Glomerular endothelial cell (primary cell): ENCODE measurements around the gene RSBN1L. TPM values are rescaled to one million over a fixed set of nuclear protein-coding genes. Genes with fewer than 3 reads are reported as not detected.
"Not testable (repeated sequence)": the region's sequence is repeated elsewhere in the genome, so short reads cannot be mapped to it uniquely, and the experiment has no call there.

Experiments
- DNase-seq: peaks from one replicate; pipeline ENCODE4 v3.0.0-alpha.2; 2011; ENCODE audit warnings: low read depth, low spot score; ENCODE audit errors: extremely low read depth
- total RNA-seq: library from RNA; depleted of rRNA; stranded (reverse); fragments of >200 nt; gene quantifications from 2 replicates; pipeline ENCODE4 v1.2.3, GENCODE V29; 2015

RSBN1L gene
- total RNA-seq, 1 donor from 2014 or later, result 13.0 TPM

DNA sequence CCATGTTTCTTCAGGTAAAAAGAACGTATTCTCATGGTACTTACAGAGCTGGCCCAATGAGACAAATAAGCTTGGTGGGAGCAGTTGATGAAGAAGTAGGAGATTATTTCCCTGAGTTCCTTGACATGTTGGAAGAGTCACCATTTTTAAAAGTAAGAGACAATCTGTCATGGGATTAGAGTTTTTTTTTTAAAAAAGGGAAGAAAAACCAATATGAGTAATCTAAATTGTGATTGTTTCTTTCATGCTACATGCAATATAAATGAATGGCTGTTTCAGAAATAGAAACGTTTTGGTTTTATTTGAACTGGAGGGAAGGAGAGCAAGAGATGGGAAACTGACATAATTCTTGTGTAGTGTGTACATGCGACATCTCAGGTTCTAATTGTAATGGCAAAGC is 69.2 kb downstream of the RSBN1L start:
- DNase-seq, result no peak

DNA sequence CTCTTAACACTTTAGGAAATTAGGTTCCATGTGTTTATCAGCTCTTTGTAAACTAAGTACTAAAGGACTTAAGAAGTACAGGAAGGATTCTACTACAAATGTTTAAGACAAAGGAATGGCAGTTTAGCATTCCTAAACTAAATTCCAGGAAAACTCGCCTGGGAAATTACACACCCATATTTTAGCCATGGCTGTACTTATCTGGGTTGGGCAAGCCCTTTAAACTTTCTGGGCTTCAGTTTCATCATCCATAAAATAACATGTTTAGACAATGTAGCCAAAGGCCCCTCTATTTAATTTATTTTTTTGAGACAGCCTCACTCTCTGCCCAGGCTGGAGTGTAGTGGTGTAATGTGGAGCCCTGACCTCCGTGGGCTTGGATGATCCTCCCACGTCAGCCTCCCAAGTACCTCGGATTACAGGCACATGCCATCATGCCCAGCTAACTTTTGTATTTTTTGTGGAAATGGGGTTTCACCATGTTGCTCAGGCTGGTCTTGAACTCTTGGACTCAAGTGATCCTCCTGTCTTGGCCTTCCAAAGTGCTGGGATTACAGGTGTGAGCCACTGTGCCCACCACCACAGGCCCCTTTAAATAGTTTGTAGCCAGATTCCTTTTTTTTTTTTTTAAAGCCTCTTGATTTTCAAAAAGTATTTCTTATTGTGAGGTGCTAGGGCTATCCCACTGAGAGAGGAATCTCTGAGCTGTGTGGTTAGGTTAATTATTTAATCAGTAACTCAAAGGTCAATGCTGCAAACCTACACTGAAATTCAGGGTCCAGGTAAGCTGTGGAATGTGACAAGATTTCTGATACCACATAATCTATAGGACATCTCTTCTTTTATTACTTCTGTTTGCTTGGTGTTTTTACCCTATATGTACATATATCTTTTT is 69.9 kb downstream of the RSBN1L start:
- DNase-seq, result no peak

DNA sequence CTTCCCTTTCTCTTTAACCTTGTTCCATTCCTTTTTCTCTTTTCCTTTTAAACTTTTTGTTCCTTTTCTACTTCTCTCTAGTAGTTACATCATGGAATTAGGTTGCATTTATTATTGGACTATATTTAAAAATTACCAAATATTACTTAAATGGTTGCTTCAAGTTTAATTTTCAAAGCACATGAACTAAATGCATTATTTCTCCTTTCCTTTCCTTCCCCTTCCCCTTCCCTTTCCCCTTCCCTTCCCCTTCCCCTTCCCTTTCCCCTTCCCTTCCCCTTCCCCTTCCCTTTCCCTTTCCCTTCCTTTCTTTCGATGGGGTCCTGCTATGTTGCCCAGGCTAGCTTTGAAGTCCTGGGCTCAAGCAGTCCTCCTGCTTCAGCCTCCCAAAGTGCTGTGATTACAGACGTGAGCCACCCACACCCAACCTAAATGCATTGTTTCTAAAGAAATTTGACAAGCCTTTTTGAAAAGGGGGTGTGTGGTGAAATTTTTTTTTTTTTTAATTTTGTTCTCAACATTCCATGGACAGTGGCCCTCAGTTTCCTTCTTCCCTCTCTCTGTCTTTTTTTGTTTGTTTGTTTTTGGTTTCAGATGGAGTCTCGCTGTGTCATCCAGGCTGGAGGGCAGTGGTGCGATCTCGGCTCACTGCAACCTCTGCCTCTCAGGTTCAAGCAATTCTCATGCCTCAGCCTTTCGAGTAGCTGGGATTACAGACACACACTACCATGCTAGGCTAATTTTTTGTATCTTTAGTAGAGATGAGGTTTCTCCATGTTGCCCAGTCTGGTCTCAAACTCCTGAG is 70.7 kb downstream of the RSBN1L start:
- no peak for DNase-seq

DNA sequence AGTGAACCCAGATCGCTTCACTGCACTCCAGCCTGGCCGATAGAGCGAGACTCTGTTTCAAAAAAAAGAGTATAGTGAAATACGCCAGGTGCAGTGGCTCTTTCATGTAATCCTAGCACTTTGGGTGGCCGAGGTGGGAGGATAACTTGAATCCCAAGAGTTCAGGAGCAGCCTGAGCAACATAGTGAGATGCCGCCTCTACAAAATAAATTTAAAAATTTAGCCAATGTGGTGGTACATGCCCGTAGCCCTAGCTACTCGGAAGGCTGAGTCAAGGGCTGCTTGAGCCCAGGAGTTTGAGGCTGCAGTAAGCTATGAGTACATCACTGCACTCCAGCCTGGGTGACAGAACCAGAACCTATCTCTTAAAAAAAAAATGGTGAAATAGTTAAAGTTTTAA is 74.1 kb downstream of the RSBN1L start:
- DNase-seq, result no peak

DNA sequence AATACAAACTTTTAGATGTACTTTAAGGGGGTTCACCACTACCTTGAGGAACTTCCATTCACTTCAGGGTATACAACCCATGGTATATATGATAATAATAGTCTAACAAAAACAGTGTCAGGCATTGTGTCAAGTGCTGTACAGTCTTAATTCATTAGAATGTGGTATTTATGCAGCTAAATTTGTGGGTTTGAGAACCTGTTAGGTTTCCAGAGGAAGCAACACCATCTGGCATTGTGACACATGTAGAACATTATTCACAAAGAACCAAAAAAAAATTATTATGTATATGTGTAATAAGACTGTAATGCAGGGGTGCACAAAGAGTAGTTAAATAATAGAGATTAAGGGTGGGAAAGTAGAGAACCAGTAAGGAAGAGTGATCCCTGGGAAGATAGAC is 75.6 kb downstream of the RSBN1L start:
- DNase-seq, result no peak

DNA sequence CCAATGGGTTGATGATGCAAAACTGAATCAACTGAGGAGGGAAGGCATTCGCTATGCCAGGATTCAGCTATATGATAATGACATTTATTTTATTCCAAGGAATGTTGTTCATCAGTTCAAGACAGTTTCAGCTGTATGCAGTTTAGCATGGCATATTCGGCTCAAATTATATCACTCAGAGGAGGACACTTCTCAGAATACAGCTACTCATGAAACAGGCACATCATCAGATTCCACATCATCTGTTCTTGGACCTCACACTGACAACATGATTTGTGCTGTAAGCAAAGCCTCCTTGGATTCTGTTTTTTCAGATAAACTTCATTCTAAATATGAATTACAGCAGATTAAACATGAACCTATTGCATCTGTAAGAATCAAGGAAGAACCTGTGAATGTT is 82.3 kb downstream of the RSBN1L start:
- no peak for DNase-seq

DNA sequence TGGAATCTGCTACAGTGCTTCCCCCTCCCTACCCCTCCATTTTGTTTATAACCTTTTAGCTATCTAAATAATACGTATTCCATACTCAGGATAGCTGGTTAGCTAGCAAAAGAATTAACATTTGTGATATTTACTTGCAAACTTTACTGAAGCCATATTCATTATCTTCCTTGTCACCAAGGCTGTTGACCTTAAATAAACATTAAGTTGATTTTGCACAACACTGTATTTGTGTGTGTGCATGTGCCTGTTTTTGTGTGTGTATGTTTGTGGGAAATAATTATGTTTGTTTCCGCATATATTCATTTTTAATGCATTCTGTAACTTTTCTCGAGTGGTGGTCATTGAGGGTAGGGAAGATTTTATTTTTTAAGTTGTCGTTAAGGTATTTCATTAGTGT is 86.1 kb downstream of the RSBN1L start:
- no peak for DNase-seq

DNA sequence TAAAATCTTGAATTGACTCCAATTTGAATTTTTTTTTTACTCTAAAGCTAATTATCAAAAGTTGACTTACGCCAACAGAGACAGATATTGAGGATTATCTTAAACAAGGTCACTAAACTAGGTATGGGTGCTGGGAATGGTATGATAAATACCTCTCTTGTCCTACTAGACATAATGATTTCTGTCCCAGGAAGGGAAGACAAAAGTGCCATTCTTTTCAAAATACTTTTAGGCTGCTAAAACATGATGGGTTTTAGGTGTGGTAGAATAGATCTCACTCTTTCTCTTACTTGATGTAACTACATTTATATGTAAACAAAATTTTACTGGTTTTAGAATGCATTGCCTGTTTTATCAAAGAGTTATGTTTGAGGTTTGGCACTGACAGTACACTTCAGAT is 86.9 kb downstream of the RSBN1L start:
- DNase-seq, result no peak

DNA sequence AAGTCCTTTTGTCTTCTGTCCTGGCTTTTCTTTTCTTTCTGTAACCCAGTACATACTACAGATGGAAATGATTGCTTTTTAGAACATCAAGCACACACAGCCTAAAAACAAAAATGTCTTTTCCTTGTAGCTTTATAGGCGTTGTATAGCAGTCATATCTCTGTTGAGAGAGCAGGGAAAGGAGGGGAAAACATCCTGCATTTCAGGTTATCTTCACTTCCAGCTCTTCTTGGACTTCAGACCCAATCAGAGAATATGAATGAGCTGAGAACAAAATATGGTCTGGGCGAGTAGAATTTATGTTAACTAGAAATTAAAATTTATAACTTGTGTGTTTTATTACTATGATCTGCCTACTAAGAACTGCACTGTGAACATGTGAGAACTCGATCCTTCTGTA is 87.3 kb downstream of the RSBN1L start:
- DNase-seq, result no peak

DNA sequence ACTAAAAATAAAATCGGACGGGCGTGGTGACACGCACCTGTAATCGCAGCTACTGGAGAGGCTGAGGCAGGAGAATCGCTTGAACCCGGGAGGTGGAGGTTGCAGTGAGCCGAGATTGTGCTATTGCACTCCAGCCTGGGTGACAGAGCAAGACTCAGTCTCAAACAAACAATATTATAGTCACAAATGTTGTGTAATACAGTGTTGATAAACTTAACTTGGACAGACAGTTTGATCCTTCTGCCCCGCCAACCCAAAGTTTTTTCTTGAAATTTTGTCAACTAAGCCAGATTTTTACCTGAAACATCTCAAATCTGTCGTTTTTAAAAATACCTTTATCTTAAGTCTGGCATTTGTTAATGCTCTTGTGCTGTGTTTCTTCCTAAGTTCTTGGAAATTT is 88.2 kb downstream of the RSBN1L start:
- DNase-seq, result not testable (repeated sequence)

DNA sequence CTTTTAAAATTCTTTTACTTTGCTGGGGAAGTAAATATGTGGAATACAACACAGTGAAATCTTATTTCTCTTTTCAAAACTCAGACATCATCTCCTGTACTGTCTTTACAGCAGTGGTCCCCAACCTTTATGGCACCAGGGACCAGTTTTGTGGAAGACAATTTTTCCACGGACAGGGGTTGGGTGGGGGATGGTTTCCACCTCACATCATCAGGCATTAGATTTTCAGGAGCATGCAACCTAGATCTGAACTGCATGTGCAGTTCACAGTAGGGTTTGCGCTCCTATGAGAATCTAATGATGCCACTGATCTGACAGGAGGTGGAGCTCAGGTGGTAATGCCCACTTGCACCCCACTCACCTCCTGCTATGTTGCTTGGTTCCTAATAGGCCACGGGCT is 89.8 kb downstream of the RSBN1L start:
- no peak for DNase-seq

DNA sequence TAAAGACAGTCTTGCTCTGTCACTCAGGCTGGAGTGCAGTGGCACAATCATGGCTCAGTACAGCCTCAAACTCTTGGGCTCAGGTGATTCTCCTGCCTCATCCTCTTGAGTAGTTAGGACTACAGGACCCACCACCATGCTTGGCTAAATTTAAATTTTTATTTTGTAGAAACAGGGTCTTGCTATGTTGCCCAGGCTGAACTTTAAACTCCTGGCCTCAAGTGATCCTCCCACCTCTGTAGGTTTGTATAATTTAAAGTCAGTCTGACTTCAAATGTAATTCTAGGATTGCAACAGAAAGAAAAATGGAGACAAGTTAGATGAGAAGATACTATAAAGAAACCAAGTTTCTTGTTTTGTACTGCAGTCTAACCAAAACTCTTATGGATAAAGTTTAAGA is 90.5 kb downstream of the RSBN1L start:
- DNase-seq, result no peak

DNA sequence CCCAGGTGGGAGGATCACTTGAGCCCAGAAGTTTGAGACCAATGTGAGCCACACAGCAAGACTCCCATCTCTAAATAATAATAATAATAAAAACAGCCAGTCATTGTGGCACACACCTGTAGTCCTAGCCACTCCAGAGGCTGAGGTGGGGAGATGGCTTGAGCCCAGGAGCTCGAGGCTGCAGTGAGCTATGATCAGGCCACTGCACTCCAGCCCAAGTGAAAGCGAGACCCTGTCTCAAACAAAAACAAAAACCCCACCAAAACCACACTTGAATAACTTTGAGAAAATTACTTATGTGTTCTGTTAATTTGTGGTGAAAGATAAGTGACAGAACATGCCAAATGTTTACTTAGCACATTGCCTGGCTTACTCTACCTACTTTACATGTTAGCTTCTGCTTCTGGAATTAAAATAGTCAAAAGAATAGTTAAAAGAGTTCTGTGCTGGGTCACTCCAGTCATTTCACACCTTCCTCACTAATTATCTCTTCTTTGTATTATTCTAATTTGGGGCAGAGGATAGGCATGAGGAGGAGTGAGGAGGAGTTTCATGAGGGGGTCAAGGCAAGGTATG is 92.2 kb downstream of the RSBN1L start:
- no peak for DNase-seq

DNA sequence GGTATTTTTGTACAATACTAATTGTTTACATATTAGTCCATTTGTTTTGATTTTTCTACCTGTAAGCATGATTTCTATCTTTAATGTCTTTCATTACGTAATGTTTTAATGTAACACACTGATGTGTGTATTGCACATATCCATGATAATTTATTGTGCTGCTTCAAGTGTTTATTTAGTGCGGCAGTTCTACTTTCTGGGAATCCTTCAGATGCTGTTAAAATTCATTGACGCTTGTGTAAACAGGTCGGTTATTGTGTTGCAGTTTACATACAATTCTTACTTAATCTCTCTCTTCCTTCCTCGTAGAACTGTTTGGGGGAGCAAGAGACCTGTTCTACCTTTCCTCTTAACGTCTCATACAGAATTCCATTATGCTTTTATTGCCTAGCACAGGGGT is 95.1 kb downstream of the RSBN1L start:
- DNase-seq, result no peak

DNA sequence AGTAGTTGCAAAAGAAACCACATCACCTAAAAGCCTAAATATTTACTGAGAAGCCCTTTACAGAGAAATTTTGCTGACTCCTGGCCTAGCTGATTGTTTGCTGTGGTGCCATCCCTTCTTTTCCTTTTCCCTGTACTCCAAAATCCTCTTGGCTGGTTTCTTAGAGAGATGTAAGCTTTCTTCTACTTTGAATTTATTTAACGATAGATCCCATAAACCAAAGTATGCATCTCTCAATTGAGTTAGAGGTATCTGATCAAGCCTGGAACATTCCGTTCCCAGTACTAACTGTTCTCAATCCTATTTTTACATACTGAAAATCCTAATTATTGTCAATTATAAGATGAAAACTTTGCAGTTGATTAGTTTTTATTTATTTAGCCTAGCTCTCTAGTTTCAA is 95.7 kb downstream of the RSBN1L start:
- DNase-seq, result no peak

DNA sequence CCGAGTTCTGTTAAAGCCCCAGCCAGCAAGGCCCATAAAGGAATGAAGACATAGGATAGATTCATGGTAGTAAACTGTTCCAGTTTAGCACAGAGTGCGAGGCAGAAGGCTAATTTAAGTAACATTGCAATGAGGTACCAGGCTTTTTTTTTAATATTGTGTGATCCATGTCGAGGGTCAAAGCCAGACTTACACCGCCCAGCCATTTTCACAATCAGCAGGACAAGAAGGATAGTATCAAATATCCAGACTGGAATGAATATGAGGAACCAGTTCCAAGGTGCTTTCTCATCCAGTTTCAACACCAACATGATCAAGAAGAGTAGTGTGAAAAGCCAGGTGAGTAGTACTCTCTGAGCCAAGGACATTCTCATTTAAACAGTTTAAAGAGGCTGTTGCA is 97.7 kb downstream of the RSBN1L start:
- DNase-seq, result no peak

DNA sequence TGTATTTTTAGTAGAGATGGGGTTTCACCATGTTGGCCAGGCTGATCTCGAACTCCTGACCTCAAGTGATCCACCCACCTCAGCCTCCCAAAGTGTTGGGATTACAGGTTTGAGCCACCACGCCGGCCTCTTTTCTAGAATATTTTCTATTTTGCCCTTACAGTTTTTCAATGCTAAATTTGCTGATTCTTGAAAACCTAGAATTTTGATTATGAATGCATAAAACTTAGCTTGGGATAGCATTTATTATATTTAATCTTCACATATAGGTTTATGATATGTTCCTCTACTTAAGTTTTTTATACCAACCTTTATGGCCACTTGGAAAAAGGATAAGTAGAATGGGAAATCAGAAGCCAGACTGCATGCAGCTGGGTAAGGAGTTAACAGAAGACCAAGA is 99.8 kb downstream of the RSBN1L start:
- no peak for DNase-seq

DNA sequence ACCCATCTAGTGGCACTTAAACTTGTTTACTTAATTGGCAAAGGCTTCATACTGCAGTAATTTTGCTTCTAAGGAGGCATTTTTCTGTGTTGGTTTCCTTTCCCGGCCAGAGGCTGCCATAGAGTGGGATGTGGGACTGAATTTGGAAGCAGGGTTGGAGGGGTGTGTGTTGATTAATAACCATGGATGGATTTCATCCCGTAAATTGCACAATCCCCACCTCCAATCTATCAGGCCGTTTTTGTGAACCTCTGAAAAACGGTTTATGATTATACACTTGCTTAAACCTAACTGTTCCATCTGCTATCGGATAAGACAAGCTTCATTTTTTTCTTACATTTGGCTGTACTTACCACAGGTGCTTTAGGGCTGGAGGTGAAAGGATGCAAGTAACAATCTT is 100.7 kb downstream of the RSBN1L start:
- no peak for DNase-seq

DNA sequence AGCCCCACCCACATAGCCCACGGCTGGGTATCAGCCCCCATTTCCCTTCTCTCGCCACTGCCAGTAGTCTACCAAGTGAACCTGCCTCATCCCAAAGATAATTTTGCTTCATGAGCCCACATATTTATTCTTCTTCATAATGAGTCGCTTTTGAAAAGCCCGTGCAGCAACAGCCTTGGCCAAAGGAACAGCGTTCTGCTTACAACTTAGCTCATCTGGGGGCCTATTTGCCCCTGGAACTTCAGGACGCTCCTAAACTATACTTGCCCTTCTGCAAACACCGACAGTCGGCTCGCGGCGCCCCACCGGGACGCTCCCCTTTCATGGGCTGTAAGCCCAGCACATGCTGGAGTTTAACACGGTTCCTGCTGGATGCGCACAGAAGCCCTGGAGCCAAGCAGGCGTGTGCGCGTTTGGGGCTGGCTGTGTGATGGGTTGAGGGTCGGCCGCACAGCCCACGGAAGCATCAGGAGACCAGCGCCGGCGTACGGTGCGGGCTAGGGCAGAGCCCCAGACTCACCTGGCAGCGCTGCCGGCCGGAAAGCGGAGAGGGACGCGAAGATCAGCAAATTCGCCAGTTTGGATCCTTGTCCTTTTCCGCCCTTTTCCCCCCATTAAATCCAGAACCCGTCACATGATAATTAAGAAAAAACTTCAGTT is 101.6 kb downstream of the RSBN1L start:
- DNase-seq, result no peak

DNA sequence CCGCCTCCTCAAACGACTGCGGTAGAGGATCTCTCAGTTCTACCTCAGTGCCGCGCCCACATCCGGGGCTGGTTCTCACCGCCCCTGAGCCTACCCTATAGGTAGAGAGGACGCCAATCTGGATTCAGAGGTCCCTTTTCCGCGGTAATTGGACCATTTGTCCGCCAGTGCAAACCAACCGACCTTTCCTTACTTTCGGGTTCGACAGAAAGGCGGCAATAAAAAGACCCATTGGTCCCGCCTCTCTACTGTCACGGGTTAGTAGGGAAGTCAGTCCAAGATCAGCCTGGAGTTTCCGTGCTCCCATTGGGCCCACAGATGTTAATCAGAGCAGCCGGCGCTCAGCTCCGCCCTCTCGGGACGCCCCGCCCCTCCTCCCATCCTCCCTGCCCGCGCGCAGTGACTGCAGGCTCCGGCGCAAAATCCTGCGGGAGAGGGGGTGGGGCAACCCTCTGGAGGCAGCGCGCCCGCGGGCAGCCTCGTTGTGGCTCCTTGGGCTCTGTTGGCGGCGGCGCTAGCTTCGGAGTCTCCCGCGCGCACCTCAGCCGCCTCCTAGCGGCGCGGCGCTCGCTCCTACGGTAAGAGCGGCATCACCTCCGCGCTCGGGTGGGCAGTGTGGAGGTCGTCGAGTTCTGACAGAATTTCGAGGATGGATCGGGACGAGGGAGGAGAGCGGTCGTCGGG is 102.3 kb downstream of the RSBN1L start, which contains the start of the genes PHTF2 and TMEM60:
TSS of gene PHTF2 (plus strand) at position 380 of the 684 bp plus-strand sequence.
TSS of gene TMEM60 (minus strand) at position 41 of the 684 bp plus-strand sequence. CDS start 4,061 bp downstream, outside the sequence.
- peak; percentile 99 for DNase-seq
